Natural killer cell (primary cell): Measurements from ENCODE around the gene OGFR. TPM values are rescaled to one million over a fixed set of nuclear protein-coding genes. Genes with fewer than 3 reads are reported as not detected.

Source experiments
- ATAC-seq, 3 donors: fragments of 150-1000 bp in 2 of 3; fragments of 200-7000 bp in 1 of 3; cut with Tn5 transposase; 1 replicate in 1 of 3; 2 replicates in 2 of 3; pipeline ENCODE4 v1.10.0; 2021; ENCODE audit warnings: mild to moderate bottlenecking in 2 of 3, moderate library complexity in 2 of 3
- DNase-seq, 2 donors: peaks; one replicate each; pipeline versions ENCODE4 v3.0.0 to v3.0.0-alpha.2; 2013 to 2021; ENCODE audit warnings: mixed read lengths in 1 of 2
- H3K27ac ChIP-seq: one replicate; pipeline ENCODE4 v1.5.1; 2013; ENCODE audit warnings: mild to moderate bottlenecking, low read length
- H3K27me3 ChIP-seq: one replicate; pipeline ENCODE4 v1.6.1; 2013; ENCODE audit warnings: low read length; ENCODE audit not compliant: control insufficient read depth, insufficient read depth
- H3K36me3 ChIP-seq: one replicate; pipeline ENCODE4 v1.6.1; 2013; ENCODE audit warnings: low read length; ENCODE audit not compliant: control insufficient read depth, insufficient read depth
- H3K4me1 ChIP-seq: one replicate; pipeline ENCODE4 v1.6.1; 2013; ENCODE audit warnings: low read length; ENCODE audit not compliant: control insufficient read depth, insufficient read depth
- H3K4me3 ChIP-seq: one replicate; pipeline ENCODE4 v1.5.1; 2013; ENCODE audit warnings: low read length
- H3K9me3 ChIP-seq: one replicate; pipeline ENCODE4 v1.6.1; 2013; ENCODE audit warnings: low read length; ENCODE audit not compliant: control insufficient read depth, insufficient read depth
- H3K27ac Mint-ChIP-seq, 2 donors: one replicate each; pipeline ENCODE4 v1.8.0; 2022; ENCODE audit warnings: mild to moderate bottlenecking in 2 of 2, mixed read lengths in 2 of 2, moderate library complexity in 1 of 2
- H3K27me3 Mint-ChIP-seq, 2 donors: one replicate each; pipeline ENCODE4 v1.8.0; 2022; ENCODE audit warnings: low read depth in 2 of 2, mixed read lengths in 2 of 2
- H3K36me3 Mint-ChIP-seq: one replicate; pipeline ENCODE4 v1.8.0; 2022; ENCODE audit warnings: mixed read lengths
- H3K4me1 Mint-ChIP-seq, 2 donors: one replicate each; pipeline ENCODE4 v1.8.0; 2022; ENCODE audit warnings: mixed read lengths in 2 of 2
- H3K4me3 Mint-ChIP-seq: one replicate; pipeline ENCODE4 v1.8.0; 2022; ENCODE audit warnings: mild to moderate bottlenecking, moderate library complexity, mixed read lengths
- H3K9me3 Mint-ChIP-seq, 2 donors: one replicate each; pipeline ENCODE4 v1.8.0; 2022; ENCODE audit warnings: mixed read lengths in 2 of 2
- WGBS: methylation state at CpG from one replicate; pipeline ENCODE4 v1.1.7; 2013; ENCODE audit warnings: missing lambda C conversion rate; ENCODE audit not compliant: insufficient coverage; 5-methylcytosine and 5-hydroxymethylcytosine counted together
- intact Hi-C: fragments of 100-400 bp; cut with micrococcal nuclease; formaldehyde crosslinking; loops from one replicate; pipeline ENCODE4 v1.14.2; 2022
- total RNA-seq, 4 donors: library from RNA; stranded (reverse); fragments of 120-200 nt in 1 of 4; gene quantifications; one replicate each; pipeline versions ENCODE4 v1.2.3 to v1.2.4, GENCODE V29; 2013 to 2022
- TF ChIP-seq, protein P1 (sequence below): fragments of 200-600 bp; IDR thresholded peaks from one replicate; pipeline ENCODE4 v1.8.0; 2022; ENCODE audit warnings: antibody characterized with exemption

Gene OGFR
- total RNA-seq, 3 donors from 2014 or later (not counting 1 experiment from before 2014, with no cell fraction given) = 71.0 to 84.0 (median 83.0) TPM

DNA sequence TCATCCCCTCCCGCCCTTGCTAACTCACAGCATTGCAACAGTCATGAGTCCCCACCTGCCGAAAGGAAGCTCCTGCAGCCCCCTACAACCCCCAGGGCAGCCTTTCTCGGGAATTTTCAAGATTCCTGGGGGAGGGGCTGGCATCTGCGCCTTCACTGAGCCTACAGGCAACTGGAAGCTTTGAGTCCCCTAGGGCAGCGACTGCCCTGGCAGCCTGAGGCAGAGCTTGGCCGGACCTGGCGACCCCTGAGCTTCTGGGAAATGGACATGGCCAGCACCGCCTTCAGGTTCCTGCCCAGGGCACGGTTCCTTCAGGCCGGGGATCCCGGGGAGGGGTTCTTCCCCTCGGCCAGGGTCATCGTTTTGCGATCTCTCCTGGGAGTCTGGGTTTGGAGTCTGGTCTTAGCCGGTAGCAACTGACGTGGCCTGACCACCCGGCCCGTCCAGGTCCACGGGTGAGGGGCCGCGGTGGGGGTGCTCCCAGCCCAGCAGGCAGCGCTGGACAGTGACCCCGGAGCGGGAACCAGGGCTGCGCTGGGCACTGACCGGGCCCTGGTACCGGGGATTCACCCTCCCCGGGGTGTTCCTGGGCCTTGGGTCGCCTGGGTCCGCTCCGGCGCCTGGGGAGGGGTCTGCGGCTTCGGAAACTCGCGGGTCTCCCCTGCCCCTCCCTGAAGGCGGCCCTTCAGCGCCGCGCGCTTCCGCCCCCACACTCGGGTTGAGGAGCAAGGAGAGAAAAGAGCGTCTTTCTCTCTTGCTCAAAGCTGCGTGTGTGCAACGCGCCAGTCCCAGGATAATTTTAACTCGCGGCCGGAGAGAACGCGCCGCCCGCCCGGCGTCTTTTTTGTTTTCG is 11.6 kb downstream of the OGFR start:
- Mint-ChIP-seq H3K27ac (no peak overlapping the region), H3K27me3 (peaks cover 0 to 11% of the 10 kb centered on the region in 2 donors), H3K4me1 (no peaks in the 10 kb centered on the region), H3K36me3 (no peaks in the 10 kb centered on the region), H3K4me3 (peak overlapping the region; percentile 13), H3K9me3 (no peaks in the 10 kb centered on the region)
- DNase-seq (peak in 1 of 2 donors; percentile 46), ATAC-seq (peak in 2 of 3 donors; percentile 26 to 36)
- Histone ChIP-seq H3K36me3 (peaks cover 21% of the 10 kb centered on the region), H3K4me3 (no peak overlapping the region), H3K27ac (no peak overlapping the region), H3K27me3 (peaks cover 31% of the 10 kb centered on the region), H3K4me1 (peaks cover 21% of the 10 kb centered on the region), H3K9me3 (no peaks in the 10 kb centered on the region)
- intact Hi-C loops = no loop called here
- TF ChIP-seq, protein P1, sequence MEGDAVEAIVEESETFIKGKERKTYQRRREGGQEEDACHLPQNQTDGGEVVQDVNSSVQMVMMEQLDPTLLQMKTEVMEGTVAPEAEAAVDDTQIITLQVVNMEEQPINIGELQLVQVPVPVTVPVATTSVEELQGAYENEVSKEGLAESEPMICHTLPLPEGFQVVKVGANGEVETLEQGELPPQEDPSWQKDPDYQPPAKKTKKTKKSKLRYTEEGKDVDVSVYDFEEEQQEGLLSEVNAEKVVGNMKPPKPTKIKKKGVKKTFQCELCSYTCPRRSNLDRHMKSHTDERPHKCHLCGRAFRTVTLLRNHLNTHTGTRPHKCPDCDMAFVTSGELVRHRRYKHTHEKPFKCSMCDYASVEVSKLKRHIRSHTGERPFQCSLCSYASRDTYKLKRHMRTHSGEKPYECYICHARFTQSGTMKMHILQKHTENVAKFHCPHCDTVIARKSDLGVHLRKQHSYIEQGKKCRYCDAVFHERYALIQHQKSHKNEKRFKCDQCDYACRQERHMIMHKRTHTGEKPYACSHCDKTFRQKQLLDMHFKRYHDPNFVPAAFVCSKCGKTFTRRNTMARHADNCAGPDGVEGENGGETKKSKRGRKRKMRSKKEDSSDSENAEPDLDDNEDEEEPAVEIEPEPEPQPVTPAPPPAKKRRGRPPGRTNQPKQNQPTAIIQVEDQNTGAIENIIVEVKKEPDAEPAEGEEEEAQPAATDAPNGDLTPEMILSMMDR = no peak
- 5% methylated on average over 57 of the region's 57 CpGs for WGBS

DNA sequence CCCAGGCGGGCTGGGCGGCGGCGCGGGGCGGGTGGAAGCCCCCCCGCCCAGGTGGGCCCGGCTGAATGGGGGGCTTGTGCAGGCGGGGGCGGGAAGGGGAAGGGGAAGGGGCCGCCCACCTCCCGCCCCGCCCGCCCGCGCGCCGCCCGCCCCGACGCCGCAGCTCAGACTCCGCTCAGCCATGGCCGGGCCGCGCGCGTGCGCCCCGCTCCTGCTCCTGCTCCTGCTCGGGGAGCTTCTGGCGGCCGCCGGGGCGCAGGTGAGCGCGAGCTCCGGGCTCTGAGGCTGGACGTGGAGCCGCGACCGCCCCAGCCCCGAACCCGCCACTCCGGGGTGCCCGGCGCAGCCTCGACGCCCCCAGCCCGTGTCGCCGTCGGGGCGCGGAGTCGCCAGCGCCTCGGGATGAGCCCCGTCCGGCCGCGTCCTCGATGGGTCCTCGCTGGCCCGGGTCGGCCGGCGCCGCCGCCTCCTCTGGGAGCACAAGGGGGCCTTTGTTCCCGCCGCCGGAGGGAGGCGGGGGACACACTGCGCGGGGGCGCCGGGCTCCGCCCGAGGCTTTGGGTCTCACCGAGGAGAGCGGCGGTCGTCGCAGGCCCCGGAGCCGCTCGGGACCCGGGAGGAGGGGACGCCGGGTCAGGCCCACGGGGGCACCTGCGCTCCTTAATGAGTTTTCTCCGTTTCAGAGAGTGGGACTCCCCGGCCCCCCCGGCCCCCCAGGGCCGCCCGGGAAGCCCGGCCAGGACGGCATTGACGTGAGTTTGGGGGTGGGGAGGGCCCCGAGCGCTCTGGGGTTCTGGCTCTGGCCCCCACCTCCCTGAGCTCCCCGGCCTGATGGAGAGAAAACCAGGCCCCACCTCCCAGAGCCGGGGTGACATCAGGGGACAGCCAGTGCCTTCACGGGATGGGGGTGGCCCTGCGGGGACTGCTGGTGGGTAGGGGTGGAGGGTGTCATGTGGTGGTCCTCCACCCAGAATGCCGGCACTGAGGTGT is 12.5 kb downstream of the OGFR start, which contains the start of gene COL9A3:
COL9A3 (plus strand) TSS at position 167 of the 990 bp plus-strand sequence; CDS start at position 182, 15 bp downstream.
- TF ChIP-seq, protein P1 = no peak
- no peaks in the 10 kb centered on the region for H3K36me3 Mint-ChIP-seq
- H3K27ac Mint-ChIP-seq = no peak within 1 kb of the TSS
- no peaks in the 10 kb centered on the region for H3K4me1 Mint-ChIP-seq
- no peak within 1 kb of the TSS for H3K4me3 ChIP-seq
- peaks cover 0 to 11% of the 10 kb centered on the region in 2 donors for H3K27me3 Mint-ChIP-seq
- no peaks in the 10 kb centered on the region for H3K9me3 ChIP-seq
- H3K27ac ChIP-seq = no peak within 1 kb of the TSS
- intact Hi-C loops = no loop called here
- H3K9me3 Mint-ChIP-seq = no peaks in the 10 kb centered on the region
- peaks cover 31% of the 10 kb centered on the region for H3K27me3 ChIP-seq
- H3K4me3 Mint-ChIP-seq = peak within 1 kb of the TSS; percentile 13
- ATAC-seq = peak in 2 of 3 donors; percentile 39 to 42
- H3K36me3 ChIP-seq = peaks cover 13% of the 10 kb centered on the region
- WGBS = 15% methylated on average over 104 of the region's 108 CpGs
- DNase-seq = peak in 1 of 2 donors; percentile 42
- peaks cover 21% of the 10 kb centered on the region for H3K4me1 ChIP-seq

DNA sequence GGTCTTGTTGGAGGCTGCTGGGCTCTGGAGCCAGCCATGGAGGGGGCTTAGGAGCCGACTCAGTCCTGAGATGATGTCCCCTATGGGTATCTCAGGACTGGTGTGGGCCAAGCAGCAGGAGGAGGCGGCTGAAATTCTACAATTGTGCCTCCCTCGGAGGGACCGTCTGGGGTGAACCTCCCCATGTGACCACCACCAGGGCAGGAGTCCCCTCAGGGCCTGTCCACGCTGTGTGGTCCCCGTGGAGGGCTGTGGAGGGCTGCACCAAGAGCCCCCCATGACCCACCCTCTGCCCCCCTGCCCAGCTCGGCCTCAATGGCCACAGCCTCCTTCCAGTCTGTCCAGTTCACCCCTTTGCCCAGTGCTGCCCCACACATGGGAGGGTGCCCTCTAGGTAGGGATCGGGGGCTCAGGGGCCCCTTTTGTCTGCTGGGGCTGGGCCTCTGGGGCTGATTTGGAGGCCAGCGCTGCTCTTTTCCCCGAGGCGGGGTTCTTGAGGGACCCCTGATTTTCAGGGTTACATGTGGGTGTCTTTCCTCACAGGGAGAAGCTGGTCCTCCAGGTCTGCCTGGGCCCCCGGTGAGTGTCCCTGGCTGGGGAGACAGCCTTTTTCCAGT is 13.4 kb downstream of the OGFR start:
- Mint-ChIP-seq H3K4me3 (no peak overlapping the region), H3K27ac (no peak overlapping the region), H3K36me3 (no peaks in the 10 kb centered on the region), H3K4me1 (no peaks in the 10 kb centered on the region), H3K9me3 (no peaks in the 10 kb centered on the region), H3K27me3 (peaks cover 0 to 11% of the 10 kb centered on the region in 2 donors)
- 81% methylated on average over 12 of the region's 12 CpGs for WGBS
- H3K27me3 ChIP-seq = peaks cover 31% of the 10 kb centered on the region
- peaks cover 5% of the 10 kb centered on the region for H3K36me3 ChIP-seq
- TF ChIP-seq, protein P1 = no peak
- DNase-seq = no peak
- H3K27ac ChIP-seq = no peak overlapping the region
- H3K4me3 ChIP-seq = no peak overlapping the region
- peaks cover 21% of the 10 kb centered on the region for H3K4me1 ChIP-seq
- H3K9me3 ChIP-seq = no peaks in the 10 kb centered on the region
- intact Hi-C loops = no loop called here
- ATAC-seq = no peak
